Measurements from ENCODE around the gene IQSEC2. TPM values are rescaled to one million over a fixed set of nuclear protein-coding genes. Genes with fewer than 3 reads are reported as not detected.

IQSEC2 gene
- total and polyA plus RNA-seq, 2 of the 8 experiments (the other 6 are each of a cell fraction or from before 2014, with no cell fraction given), result 6.1 to 54.9 TPM

DNA sequence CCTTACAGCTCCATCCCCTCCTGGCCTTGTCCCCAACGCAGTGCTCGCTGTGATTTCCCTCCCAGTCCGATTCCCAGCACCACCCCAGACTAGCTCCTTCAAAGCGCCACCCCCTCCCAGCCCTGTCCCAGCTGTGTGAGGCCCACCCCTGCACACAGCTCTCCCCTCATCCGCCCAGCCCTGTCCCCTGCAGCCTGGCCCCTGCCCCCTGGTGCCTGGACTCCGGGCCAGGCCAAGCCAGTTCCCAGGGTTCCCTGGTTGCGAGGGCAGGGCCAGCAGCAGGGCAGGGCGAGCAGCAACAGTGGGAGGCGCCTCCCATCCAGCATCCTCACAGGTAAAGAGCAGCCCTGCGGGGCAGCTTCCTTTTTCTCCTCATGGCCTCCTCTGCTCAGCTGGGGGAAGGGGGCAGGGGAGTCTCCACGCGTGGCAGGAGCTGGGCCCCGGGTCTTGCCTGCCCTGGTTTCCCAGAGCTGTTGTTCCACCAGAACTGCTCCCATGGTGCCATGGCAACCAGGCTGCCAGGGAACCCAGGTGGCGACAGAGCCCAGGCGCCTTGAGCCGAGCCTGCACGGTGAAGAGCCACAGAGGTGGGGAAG, 24.8 kb downstream of the IQSEC2 start (continued):
- TF ChIP-seq SP1 (IDR thresholded peaks at IDR 0.05; ENCODE audit: low read depth, low read length) (no peak), SUZ12 (IDR thresholded peaks at IDR 0.05; ENCODE audit: low read length) (no peak), NANOG (IDR thresholded peaks at IDR 0.05; ENCODE audit: insufficient read depth, low read depth, low read length, poor library complexity, severe bottlenecking) (no peak), TCF12 (IDR thresholded peaks at IDR 0.05; ENCODE audit: low read depth, low read length) (no peak), POLR2AphosphoS5 (IDR thresholded peaks at IDR 0.05; ENCODE audit: low read depth, low read length) (no peak), SP2 (IDR thresholded peaks at IDR 0.05; ENCODE audit: low read length) (no peak)

All from H1 (cell line).